Measurements from ENCODE around the gene HIF3A. TPM values are rescaled to one million over a fixed set of nuclear protein-coding genes. Genes with fewer than 3 reads are reported as not detected.

The HIF3A gene
- total RNA-seq, 4 donors from 2014 or later, result 49.1 to 88.3 (median 66.0) TPM

DNA sequence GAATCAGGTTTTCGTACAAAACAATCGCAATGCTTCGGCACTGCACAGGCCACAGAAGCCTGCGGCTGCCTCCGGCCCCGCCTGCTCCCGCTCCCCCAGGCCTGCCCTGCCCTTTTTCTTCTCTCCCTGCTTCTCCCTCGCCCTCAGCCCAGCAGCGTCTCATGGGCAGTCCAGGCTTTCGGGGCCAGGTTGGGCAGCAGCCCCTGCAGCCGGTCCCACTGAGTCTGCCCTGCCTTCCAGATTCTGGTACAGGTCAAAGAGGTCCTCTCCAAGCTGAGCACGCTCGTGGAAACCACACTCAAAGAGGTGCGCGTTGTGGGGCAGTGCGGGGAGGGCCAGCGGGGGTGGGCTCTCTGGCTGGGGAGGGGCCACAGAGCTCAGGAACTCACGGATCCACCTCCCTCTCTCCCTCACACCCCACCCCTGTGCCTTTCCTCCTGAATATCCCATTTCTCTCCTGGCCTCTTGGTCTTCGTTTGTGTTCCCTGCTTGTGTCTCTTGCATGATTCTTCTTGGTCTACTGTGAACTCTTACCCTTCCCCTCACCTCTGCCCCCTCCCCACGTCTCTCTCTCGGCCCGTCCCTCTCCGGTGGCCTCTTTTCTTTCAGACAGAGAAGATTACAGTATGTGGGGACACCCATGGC is 86.5 kb downstream of the HIF3A start:
- peaks cover 15 to 21% of the 10 kb centered on the region in 2 donors for H3K4me1 ChIP-seq
- no peak for DNase-seq
- peaks cover 25 to 45% of the 10 kb centered on the region in 2 donors for H3K36me3 ChIP-seq
- WGBS, 2 donors, result 87 to 88% methylated on average over 21 to 22 of the region's 23 CpGs
- intact Hi-C loops (cut with DNase I), result no loop called here
- no peak overlapping the region for H3K4me3 ChIP-seq (replicated peaks in 1 of 3)
- H3K27ac ChIP-seq, result no peak overlapping the region
- TF ChIP-seq, protein P1, sequence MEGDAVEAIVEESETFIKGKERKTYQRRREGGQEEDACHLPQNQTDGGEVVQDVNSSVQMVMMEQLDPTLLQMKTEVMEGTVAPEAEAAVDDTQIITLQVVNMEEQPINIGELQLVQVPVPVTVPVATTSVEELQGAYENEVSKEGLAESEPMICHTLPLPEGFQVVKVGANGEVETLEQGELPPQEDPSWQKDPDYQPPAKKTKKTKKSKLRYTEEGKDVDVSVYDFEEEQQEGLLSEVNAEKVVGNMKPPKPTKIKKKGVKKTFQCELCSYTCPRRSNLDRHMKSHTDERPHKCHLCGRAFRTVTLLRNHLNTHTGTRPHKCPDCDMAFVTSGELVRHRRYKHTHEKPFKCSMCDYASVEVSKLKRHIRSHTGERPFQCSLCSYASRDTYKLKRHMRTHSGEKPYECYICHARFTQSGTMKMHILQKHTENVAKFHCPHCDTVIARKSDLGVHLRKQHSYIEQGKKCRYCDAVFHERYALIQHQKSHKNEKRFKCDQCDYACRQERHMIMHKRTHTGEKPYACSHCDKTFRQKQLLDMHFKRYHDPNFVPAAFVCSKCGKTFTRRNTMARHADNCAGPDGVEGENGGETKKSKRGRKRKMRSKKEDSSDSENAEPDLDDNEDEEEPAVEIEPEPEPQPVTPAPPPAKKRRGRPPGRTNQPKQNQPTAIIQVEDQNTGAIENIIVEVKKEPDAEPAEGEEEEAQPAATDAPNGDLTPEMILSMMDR (IDR thresholded peaks at IDR 0.05), result no peak
- no peaks in the 10 kb centered on the region for H3K9me3 ChIP-seq
- no peaks in the 10 kb centered on the region for H3K27me3 ChIP-seq

DNA sequence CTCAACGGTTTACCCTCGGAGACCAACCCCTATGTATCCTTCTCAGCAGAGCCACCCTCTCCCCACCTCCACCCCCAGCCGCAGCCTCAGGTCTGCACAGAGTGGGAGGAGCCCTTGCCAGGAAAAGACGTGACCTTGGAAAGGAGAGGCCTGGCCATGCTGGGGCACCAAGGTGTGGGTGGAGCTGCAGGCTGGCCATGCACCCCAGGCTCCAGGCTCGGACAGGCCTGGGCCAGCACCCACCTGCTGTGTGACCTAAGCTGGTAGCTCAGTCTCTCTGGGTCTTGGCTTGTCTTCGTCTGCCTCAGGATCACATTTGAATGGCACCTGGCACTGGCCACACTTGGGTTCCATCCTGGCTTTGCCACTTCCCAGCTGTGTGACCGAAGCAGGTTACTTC is 87.0 kb downstream of the HIF3A start:
- Histone ChIP-seq H3K4me3 (replicated peaks in 1 of 3) (no peak overlapping the region), H3K4me1 (peaks cover 11 to 18% of the 10 kb centered on the region in 2 donors), H3K9me3 (no peaks in the 10 kb centered on the region), H3K27me3 (no peaks in the 10 kb centered on the region), H3K36me3 (peaks cover 30 to 50% of the 10 kb centered on the region in 2 donors), H3K27ac (no peak overlapping the region)
- TF ChIP-seq, protein P1 (IDR thresholded peaks at IDR 0.05), result no peak
- TF ChIP-seq POLR2A (IDR thresholded peaks at IDR 0.05), result no peak
- WGBS, 2 donors, result 94% methylated on average over 6 of the region's 7 CpGs
- DNase-seq, result no peak
- intact Hi-C loops (cut with DNase I), result no loop called here

DNA sequence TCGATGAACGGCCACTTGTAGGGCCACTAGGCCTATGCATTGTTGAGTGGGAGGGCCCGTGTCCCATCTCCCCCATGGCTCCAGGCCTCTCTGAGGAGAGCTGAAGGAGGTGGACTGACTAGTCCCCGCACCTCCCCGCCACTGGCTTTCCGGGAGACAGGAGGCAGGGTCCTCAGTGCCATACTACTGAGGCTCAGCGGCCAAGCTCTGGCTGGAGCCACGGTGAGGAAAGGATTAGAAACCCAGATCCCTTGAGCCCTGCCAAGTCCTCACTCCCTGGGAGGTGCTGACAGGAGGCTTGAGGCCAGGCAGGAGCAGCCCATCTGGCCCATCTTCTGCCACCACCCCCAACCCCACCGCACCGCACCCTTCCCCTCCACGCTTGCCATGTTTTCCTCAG is 87.6 kb downstream of the HIF3A start:
- TF ChIP-seq POLR2A (IDR thresholded peaks at IDR 0.05), result no peak
- TF ChIP-seq, protein P1 (IDR thresholded peaks at IDR 0.05), result no peak
- Histone ChIP-seq H3K27ac (no peak overlapping the region), H3K27me3 (no peaks in the 10 kb centered on the region), H3K4me3 (replicated peaks in 1 of 3) (no peak overlapping the region), H3K9me3 (no peaks in the 10 kb centered on the region), H3K36me3 (peaks cover 34 to 56% of the 10 kb centered on the region in 2 donors), H3K4me1 (peaks cover 11 to 12% of the 10 kb centered on the region in 2 donors)
- WGBS, 2 donors, result 74 to 79% methylated on average over 8 of the region's 11 CpGs
- no peak for DNase-seq
- intact Hi-C loops (cut with DNase I), result no loop called here

DNA sequence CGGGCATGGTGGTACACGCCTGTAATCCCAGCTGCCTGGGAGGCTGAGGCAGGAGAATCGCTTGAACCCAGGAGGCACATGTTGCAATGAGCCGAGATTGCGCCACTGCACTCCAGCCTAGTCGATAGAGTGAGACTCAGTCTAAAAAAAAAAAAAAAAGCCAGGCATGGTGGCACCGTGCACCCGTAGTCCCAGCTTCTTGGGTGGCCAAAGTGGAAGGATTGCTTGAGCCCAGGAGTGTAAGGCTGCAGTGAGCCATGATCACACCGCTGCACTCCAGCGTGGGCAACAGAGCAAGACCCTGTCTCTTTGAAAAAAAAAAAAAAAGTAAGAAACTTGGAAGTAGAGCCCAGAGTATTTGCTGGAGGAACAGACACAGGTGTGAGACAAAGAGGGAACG is 88.8 kb downstream of the HIF3A start:
- DNase-seq, result peak; percentile 51 to 55

DNA sequence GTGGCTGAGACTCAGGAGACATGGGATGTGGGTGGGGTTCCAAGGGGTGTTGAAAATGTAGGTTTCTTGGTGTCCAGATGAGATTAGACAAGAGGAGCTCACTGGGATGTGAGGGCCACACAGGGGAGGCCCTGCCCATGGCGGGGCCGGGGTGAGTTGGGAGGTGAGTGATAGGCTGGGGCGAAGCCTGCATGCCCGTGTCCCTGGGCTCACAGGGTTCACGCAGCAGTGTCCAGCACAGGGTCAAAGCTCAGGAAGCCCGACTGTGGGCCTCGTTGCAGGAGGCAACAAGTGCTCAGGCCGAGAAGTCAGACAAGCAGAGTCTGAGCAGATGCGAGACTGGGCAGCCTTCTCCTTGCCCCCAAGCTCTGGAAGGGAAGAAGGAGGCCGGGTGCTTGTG is 89.3 kb downstream of the HIF3A start:
- TF ChIP-seq POLR2A (IDR thresholded peaks at IDR 0.05), result no peak
- TF ChIP-seq, protein P1 (IDR thresholded peaks at IDR 0.05), result no peak
- DNase-seq, result no peak
- Histone ChIP-seq H3K4me3 (replicated peaks in 1 of 3) (no peak overlapping the region), H3K36me3 (peaks cover 46 to 71% of the 10 kb centered on the region in 2 donors), H3K4me1 (no peaks in the 10 kb centered on the region), H3K27me3 (no peaks in the 10 kb centered on the region), H3K27ac (no peak overlapping the region), H3K9me3 (no peaks in the 10 kb centered on the region)
- WGBS, 2 donors, result 93 to 94% methylated on average over 10 of the region's 10 CpGs
- intact Hi-C loops (cut with DNase I), result no loop called here

More for the DNA sequence above, 88.8 kb downstream of the HIF3A start:
- Histone ChIP-seq H3K27me3 (no peaks in the 10 kb centered on the region), H3K27ac (no peak overlapping the region), H3K9me3 (no peaks in the 10 kb centered on the region), H3K4me1 (peaks cover 0 to under 1% of the 10 kb centered on the region in 2 donors), H3K36me3 (peaks cover 44 to 67% of the 10 kb centered on the region in 2 donors), H3K4me3 (replicated peaks in 1 of 3) (no peak overlapping the region)
- WGBS, 2 donors, result 67 to 72% methylated on average over 11 of the region's 11 CpGs
- intact Hi-C loops (cut with DNase I), result no loop called here
- TF ChIP-seq, protein P1 (IDR thresholded peaks at IDR 0.05), result no peak
- TF ChIP-seq POLR2A (IDR thresholded peaks at IDR 0.05), result no peak

Measured in thyroid gland (tissue), 4 donors.